Stomach (tissue), 9 donors: ENCODE measurements around the gene CMTR1. TPM values are rescaled to one million over a fixed set of nuclear protein-coding genes. Genes with fewer than 3 reads are reported as not detected.

Source experiments
- DNase-seq, 2 donors: peaks; one replicate each; pipeline versions ENCODE4 v3.0.0 to v3.0.0-alpha.2; 2013 to 2019
- H3K27ac ChIP-seq, 5 donors: fragments of 200-600 bp in 4 of 5; sonication (generic) in 4 of 5; one replicate each; pipeline ENCODE4 v1.5.1; 2013 to 2019; ENCODE audit warnings: mild to moderate bottlenecking in 1 of 5, moderate library complexity in 1 of 5
- H3K27me3 ChIP-seq, 3 donors: fragments of 200-600 bp; sonication (generic); one replicate each; pipeline ENCODE4 v1.5.1; 2017 to 2019; ENCODE audit warnings: mixed run types in 1 of 3
- H3K36me3 ChIP-seq, 4 donors: fragments of 200-600 bp; sonication (generic); 1 replicate in 3 of 4; 2 replicates in 1 of 4; pipeline ENCODE4 v1.5.1; 2016 to 2019
- H3K4me1 ChIP-seq, 4 donors: fragments of 200-600 bp; sonication (generic); one replicate each; pipeline ENCODE4 v1.5.1; 2016 to 2019
- H3K4me3 ChIP-seq, 4 donors: fragments of 200-600 bp; sonication (generic) in 3 of 4; one replicate each; pipeline ENCODE4 v1.5.1; 2016 to 2019; ENCODE audit warnings: mild to moderate bottlenecking in 1 of 4
- H3K9me3 ChIP-seq, 4 donors: fragments of 200-600 bp; sonication (generic); one replicate each; pipeline ENCODE4 v1.5.1; 2016 to 2019
- CTCF ChIP-seq, 7 experiments: fragments of 450-650 bp in 4 of 7; fragments of 200-600 bp in 3 of 7; sonication (generic) in 3 of 7; IDR thresholded peaks; one replicate each; pipeline ENCODE4 v1.5.1; 2016 to 2019; ENCODE audit warnings: antibody characterized with exemption in 7 of 7, control low read depth in 2 of 7, mild to moderate bottlenecking in 1 of 7
- EP300 ChIP-seq: sonication (generic); formaldehyde crosslinking; IDR thresholded peaks from one replicate; pipeline ENCODE4 v1.6.1; 2017; ENCODE audit warnings: antibody characterized with exemption
- POLR2A ChIP-seq, 4 donors: fragments of 450-650 bp; IDR thresholded peaks; one replicate each; pipeline ENCODE4 v1.6.1; 2016; ENCODE audit warnings: antibody characterized with exemption in 4 of 4, control low read depth in 2 of 4, mild to moderate bottlenecking in 1 of 4, moderate library complexity in 1 of 4
- POLR2AphosphoS5 ChIP-seq, 3 donors: sonication (generic); formaldehyde crosslinking; IDR thresholded peaks; one replicate each; pipeline ENCODE4 v1.6.1; 2016; ENCODE audit warnings: antibody characterized with exemption in 3 of 3
- WGBS, 5 donors: extraction: QIAGEN DNeasy Blood & Tissue Kit in 3 of 5; methylation state at CpG; one replicate each; pipeline versions ENCODE4 v1.1.5 to v1.1.7; 2013 to 2018; 5-methylcytosine and 5-hydroxymethylcytosine counted together
- intact Hi-C: fragments of 100-400 bp; cut with DNase I; formaldehyde crosslinking; loops from one replicate; pipeline ENCODE4 v1.15.1; 2023; ENCODE audit warnings: low total_unique reads
- polyA plus RNA-seq, 3 donors: library from polyadenylated mRNA; stranded (reverse); fragments of 200-250 nt; gene quantifications; one replicate each; pipeline ENCODE4 v1.2.3, GENCODE V29; 2013
- total RNA-seq, 5 donors: library from RNA; depleted of rRNA; stranded (reverse); fragments of >200 nt; gene quantifications; one replicate each; pipeline versions ENCODE4 v1.1.0 to v1.2.3, GENCODE V29; 2014 to 2016
- donor health status: healthy with polysubstance abuse.
- donor health status: Bipolar disorder and iron deficiency.
- donor health status: healthy.

CMTR1 gene
- total and polyA plus RNA-seq, 8 donors: 6.3 to 145 (median 24.5) TPM

DNA sequence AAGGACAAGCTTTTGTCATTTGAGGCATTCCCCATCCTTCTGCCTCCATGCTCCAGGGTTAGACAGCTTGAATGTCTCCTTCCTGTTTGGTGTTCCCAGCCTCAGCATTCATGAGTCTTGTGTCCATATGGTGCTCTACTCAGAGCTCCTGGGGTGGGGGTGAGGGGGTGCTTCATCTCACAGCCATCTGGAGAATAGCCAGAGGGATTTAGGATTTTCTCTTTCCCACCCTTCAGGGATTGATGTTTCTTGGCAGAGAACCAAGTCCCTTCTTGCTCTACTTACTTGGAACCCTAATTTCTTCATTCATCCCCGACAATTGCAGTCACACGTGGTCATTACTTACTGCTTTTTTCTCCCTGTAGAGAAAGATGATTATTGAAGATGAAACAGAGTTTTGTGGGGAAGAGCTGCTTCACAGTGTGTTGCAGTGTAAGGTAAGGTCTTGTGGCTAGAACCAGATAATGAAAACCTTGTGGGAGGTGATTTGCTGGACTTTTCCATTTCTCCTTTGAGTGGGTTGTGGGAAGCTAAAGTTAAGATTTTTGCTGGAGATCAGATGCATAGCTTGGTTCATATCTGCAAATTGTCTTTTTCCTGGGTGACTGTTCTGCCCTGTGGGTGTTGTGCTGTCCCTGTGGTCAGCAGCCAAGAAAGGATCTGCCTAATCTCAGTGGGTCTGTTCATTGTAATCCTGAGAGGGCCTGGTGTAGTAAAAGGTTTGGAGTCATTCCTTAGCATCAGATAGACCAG lies 18.6 kb downstream of the CMTR1 start:
- Histone ChIP-seq H3K4me3 (no peak overlapping the region), H3K27me3 (no peaks in the 10 kb centered on the region), H3K9me3 (no peaks in the 10 kb centered on the region), H3K27ac (no peak overlapping the region), H3K4me1 (peaks cover 0 to 16% (median 0%) of the 10 kb centered on the region in 4 donors), H3K36me3 (peaks cover 30 to 100% (median 99%) of the 10 kb centered on the region in 4 donors)
- TF ChIP-seq POLR2A (IDR thresholded peaks at IDR 0.05): no peak
- TF ChIP-seq POLR2AphosphoS5 (IDR thresholded peaks at IDR 0.05): no peak
- no peak for TF ChIP-seq CTCF (IDR thresholded peaks at IDR 0.05)
- no peak for TF ChIP-seq EP300
- DNase-seq: no peak
- intact Hi-C loops: no loop called here
- 58 to 84% (median 69%) methylated on average over 2 of the region's 2 CpGs for WGBS, 5 donors

- intact Hi-C loops: no loop called here
- H3K27ac ChIP-seq: no peak overlapping the region
- no peak for DNase-seq
- WGBS, 5 donors: 77 to 95% (median 85%) methylated on average over 3 of the region's 3 CpGs
- H3K36me3 ChIP-seq: peaks cover 21 to 100% (median 97%) of the 10 kb centered on the region in 4 donors
- H3K27me3 ChIP-seq: no peaks in the 10 kb centered on the region
- H3K9me3 ChIP-seq: no peaks in the 10 kb centered on the region
- H3K4me1 ChIP-seq: peaks cover 0 to 24% (median 0%) of the 10 kb centered on the region in 4 donors
- no peak overlapping the region for H3K4me3 ChIP-seq
- no peak for TF ChIP-seq POLR2AphosphoS5 (IDR thresholded peaks at IDR 0.05)
- no peak for TF ChIP-seq EP300
- TF ChIP-seq POLR2A (IDR thresholded peaks at IDR 0.05): no peak
- no peak for TF ChIP-seq CTCF (IDR thresholded peaks at IDR 0.05)
Measured at GRCh38 chr6:37452522-37452921, 19.5 kb downstream of the CMTR1 start.

- no peaks in the 10 kb centered on the region for H3K9me3 ChIP-seq
- peak overlapping the region in 2 of 5 donors; percentile 9 to 10 for H3K27ac ChIP-seq
- DNase-seq: peak in 1 of 2 donors; percentile 45
- intact Hi-C loops: no loop called here
- peaks cover 0 to 24% (median 0%) of the 10 kb centered on the region in 4 donors for H3K4me1 ChIP-seq
- no peak overlapping the region for H3K4me3 ChIP-seq
- 78 to 90% (median 85%) methylated on average over 8 of the region's 8 CpGs for WGBS, 5 donors
- TF ChIP-seq POLR2AphosphoS5 (IDR thresholded peaks at IDR 0.05) (peak in 1 of 3 donors; percentile 33), EP300 (no peak), POLR2A (IDR thresholded peaks at IDR 0.05) (no peak), CTCF (IDR thresholded peaks at IDR 0.05) (no peak)
- peaks cover 32 to 100% (median 97%) of the 10 kb centered on the region in 4 donors for H3K36me3 ChIP-seq
- H3K27me3 ChIP-seq: no peaks in the 10 kb centered on the region
Measured at GRCh38 chr6:37454420-37455140, 21.6 kb downstream of the CMTR1 start.

DNA sequence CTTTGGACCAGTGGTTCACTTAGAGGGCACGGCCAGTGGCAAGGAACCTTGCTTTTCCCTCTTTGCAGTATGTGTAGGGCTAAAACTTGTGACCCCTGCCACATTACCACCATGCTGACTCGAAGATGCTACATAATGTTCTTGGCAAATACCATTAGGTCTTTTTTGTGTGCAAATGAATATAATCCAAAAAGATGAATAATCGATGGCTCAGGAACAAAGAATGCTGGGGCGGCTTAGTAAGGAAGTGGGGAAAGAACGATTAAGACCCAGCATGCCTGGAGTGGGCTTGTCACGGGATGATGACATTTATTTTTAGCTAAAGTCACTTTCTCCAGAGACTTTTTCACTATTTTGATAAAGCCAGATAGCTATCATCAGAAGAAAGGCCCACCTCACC lies 23.1 kb downstream of the CMTR1 start:
- H3K27ac ChIP-seq: no peak overlapping the region
- no peaks in the 10 kb centered on the region for H3K9me3 ChIP-seq
- H3K36me3 ChIP-seq: peaks cover 29 to 100% (median 98%) of the 10 kb centered on the region in 4 donors
- WGBS, 5 donors: 83 to 94% (median 89%) methylated on average over 6 of the region's 6 CpGs
- intact Hi-C loops: no loop called here
- DNase-seq: no peak
- H3K27me3 ChIP-seq: no peaks in the 10 kb centered on the region
- peaks cover 0 to 24% (median 0%) of the 10 kb centered on the region in 4 donors for H3K4me1 ChIP-seq
- no peak overlapping the region for H3K4me3 ChIP-seq
- no peak for TF ChIP-seq EP300
- no peak for TF ChIP-seq CTCF (IDR thresholded peaks at IDR 0.05)
- TF ChIP-seq POLR2A (IDR thresholded peaks at IDR 0.05): no peak
- no peak for TF ChIP-seq POLR2AphosphoS5 (IDR thresholded peaks at IDR 0.05)
